Tibial nerve (tissue), 4 donors: ENCODE measurements around the gene KLK7.

Source experiments
- CTCF ChIP-seq, 5 experiments: fragments of 200-600 bp in 3 of 5; fragments of 450-650 bp in 2 of 5; sonication (generic) in 3 of 5; IDR thresholded peaks; one replicate each; pipeline ENCODE4 v1.5.1; 2016 to 2019; ENCODE audit warnings: antibody characterized with exemption in 5 of 5, mild to moderate bottlenecking in 3 of 5, moderate library complexity in 2 of 5
- EP300 ChIP-seq, 2 donors: sonication (generic); formaldehyde crosslinking; IDR thresholded peaks; one replicate each; pipeline ENCODE4 v1.6.1; 2017; ENCODE audit warnings: antibody characterized with exemption in 2 of 2, mild to moderate bottlenecking in 1 of 2
- POLR2A ChIP-seq, 2 donors: fragments of 450-650 bp; IDR thresholded peaks; one replicate each; pipeline ENCODE4 v1.6.1; 2017; ENCODE audit warnings: antibody characterized with exemption in 2 of 2, mild to moderate bottlenecking in 2 of 2, moderate library complexity in 2 of 2

- TF ChIP-seq POLR2A (IDR thresholded peaks at IDR 0.05) = no peak
- TF ChIP-seq CTCF (IDR thresholded peaks at IDR 0.05) = no peak
- no peak for TF ChIP-seq EP300 (IDR thresholded peaks at IDR 0.05)
These were observed 8.8 kb downstream of the KLK7 start for GRCh38 chr19:50974702-50975556.
